Mucosa of descending colon (tissue), 3 donors: Measurements from ENCODE around the gene FLOT1. TPM values are rescaled to one million over a fixed set of nuclear protein-coding genes. Genes with fewer than 3 reads are reported as not detected.
A peak's percentile ranks its signal among the peaks of the same experiment; 100 is the strongest.
"Not testable (repeated sequence)": the region's sequence is repeated elsewhere in the genome, so short reads cannot be mapped to it uniquely, and the experiment has no call there.

ENCODE experiments used
- ATAC-seq: fragments of 200-7000 bp; cut with Tn5 transposase; one replicate; pipeline ENCODE4 v1.9.1; 2020; ENCODE audit warnings: mild to moderate bottlenecking, moderate library complexity
- DNase-seq, 3 donors: peaks; one replicate each; pipeline ENCODE4 v3.0.0-alpha.2; 2020
- H3K36me3 ChIP-seq: fragments of 200-600 bp; one replicate; pipeline ENCODE4 v1.8.0; 2021; ENCODE audit warnings: low read depth, mild to moderate bottlenecking
- H3K4me1 ChIP-seq: fragments of 200-600 bp; one replicate; pipeline ENCODE4 v1.8.0; 2021; ENCODE audit warnings: low read depth, mild to moderate bottlenecking
- H3K4me3 ChIP-seq: fragments of 200-600 bp; one replicate; pipeline ENCODE4 v1.8.0; 2021; ENCODE audit warnings: mild to moderate bottlenecking
- H3K9me3 ChIP-seq: fragments of 200-600 bp; one replicate; pipeline ENCODE4 v1.8.0; 2021; ENCODE audit warnings: mild to moderate bottlenecking
- intact Hi-C, 2 donors: fragments of 100-400 bp; cut with DNase I in 1 of 2; cut with micrococcal nuclease in 1 of 2; formaldehyde crosslinking; loops; one replicate each; pipeline versions ENCODE4 v1.11.0 to v1.11.1; 2022; cut with DNase I, micrococcal nuclease
- total RNA-seq, 3 donors: library from RNA; stranded (reverse); fragmentation: NEBNext Ultra II Directional in 2 of 3; extraction: Animal tissue kit (Norgen Biotek cat#: 25700) in 2 of 3; gene quantifications; one replicate each; pipeline versions ENCODE4 v1.2.1 to v1.2.4, GENCODE V29; 2021 to 2023
- TF ChIP-seq, protein P1 (sequence below): fragments of 200-600 bp; IDR thresholded peaks from one replicate; pipeline ENCODE4 v1.8.0; 2022; ENCODE audit warnings: antibody characterized with exemption, mild to moderate bottlenecking
- donor health status: DM: no; HTN: no; CAD: no; lungs with moderate emphysema.
- donor health status: DM: no; HTN: no; CAD: no.
- donor health status: DM: no; HTN: yes; CAD: no.

FLOT1 gene
- total RNA-seq, 3 donors from 2014 or later = 133 to 175 (median 152) TPM

- intact Hi-C loops = no loop called here
- Histone ChIP-seq H3K4me1 (peaks cover 14% of the 10 kb centered on the region), H3K9me3 (no peaks in the 10 kb centered on the region), H3K36me3 (no peaks in the 10 kb centered on the region), H3K4me3 (no peak overlapping the region)
- DNase-seq (no peak), ATAC-seq (no peak)
- TF ChIP-seq, protein P1, sequence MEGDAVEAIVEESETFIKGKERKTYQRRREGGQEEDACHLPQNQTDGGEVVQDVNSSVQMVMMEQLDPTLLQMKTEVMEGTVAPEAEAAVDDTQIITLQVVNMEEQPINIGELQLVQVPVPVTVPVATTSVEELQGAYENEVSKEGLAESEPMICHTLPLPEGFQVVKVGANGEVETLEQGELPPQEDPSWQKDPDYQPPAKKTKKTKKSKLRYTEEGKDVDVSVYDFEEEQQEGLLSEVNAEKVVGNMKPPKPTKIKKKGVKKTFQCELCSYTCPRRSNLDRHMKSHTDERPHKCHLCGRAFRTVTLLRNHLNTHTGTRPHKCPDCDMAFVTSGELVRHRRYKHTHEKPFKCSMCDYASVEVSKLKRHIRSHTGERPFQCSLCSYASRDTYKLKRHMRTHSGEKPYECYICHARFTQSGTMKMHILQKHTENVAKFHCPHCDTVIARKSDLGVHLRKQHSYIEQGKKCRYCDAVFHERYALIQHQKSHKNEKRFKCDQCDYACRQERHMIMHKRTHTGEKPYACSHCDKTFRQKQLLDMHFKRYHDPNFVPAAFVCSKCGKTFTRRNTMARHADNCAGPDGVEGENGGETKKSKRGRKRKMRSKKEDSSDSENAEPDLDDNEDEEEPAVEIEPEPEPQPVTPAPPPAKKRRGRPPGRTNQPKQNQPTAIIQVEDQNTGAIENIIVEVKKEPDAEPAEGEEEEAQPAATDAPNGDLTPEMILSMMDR = no peak
Measured at GRCh38 chr6:30766461-30767157, 24.1 kb upstream of the FLOT1 start.

DNA sequence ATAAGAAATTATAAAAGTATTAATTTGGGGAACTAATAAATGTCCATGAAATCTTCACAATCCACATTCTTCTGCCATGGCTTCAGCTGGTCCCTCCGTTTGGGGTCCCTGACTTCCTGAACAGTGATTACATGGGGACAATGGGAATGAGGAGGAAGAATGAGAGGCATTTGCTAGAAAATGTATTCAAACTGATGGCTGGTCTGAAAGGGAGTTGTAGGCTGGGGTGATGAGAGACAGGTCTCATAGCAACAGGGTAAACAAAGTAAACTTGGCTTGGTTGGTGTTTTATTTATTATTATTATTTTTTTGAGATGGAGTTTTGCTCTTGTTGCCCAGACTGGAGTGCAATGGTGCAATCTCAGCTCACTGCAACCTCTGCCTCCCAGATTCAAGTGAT lies 23.0 kb upstream of the FLOT1 start:
- H3K36me3 ChIP-seq, DNase-seq, ATAC-seq, H3K9me3 ChIP-seq, intact Hi-C loops, H3K4me3 ChIP-seq: not testable (repeated sequence)
- peaks cover 14% of the 10 kb centered on the region for H3K4me1 ChIP-seq

DNA sequence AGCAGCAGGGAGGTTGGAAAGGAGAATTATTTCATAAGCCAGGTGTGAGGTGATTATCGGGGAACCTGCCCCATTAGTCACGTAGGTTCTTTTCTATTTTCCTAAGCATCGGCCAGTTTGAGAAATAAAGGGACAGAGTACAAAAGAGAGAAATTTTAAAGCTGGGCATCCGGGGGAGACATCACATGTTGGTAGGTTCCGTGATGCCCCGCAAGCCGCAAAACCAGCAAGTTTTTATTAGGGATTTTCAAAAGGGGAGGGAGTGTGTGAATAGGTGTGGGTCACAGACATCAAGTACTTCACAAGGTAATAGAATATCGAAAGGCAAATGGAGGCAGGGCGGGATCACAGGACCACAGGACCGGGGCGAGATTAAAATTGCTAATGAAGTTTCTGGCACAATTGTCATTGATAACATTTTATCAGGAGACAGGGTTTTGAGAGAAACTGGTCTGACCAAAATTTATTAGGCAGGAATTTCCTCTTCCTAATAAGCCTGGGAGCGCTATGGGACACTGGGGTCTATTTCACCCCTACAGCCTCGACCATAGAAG lies 22.1 kb upstream of the FLOT1 start:
- H3K4me3 ChIP-seq, H3K36me3 ChIP-seq, intact Hi-C loops, ATAC-seq, DNase-seq, H3K9me3 ChIP-seq: not testable (repeated sequence)
- peaks cover 13% of the 10 kb centered on the region for H3K4me1 ChIP-seq

DNA sequence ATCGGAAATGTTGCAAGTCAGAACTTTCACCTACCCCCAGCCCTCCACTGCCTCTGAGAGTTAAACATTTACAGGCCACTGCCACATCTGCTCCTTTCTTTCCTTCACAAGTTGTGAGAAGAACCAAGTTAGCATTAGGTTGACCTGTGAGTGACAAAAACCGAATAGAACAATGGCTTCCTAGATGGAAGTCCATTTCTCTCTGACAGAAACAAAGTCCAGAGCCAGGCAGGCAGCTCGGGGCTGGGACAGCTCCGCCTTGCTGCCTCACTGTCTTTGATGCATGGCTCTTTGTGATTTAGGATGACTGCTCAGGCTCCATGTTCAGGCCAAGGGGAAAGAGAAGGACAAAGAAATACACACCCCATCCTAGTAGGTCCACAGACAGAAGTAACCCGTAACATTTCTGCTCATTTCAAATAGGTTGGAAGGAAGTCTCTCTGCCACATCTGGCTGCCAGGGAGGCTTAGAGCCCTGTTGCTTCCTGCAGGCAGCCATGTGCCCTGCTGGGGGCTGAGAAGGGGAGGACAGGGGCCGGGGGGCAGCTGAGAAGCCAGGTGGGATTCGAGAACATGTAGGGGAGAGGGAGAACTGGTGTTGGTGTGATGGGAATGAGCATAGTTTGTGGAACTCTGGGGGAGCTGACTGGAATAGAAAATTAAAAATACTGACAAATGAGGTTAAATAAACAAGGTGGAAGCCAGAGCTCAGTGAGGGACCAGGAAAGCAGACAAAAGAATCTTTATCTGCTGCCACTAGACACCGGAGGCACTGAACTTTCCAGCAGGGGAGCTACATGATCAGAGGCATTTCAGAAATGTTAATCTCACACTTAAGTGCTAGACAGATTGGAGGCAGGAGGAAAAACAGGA lies 21.4 kb upstream of the FLOT1 start:
- peaks cover 8% of the 10 kb centered on the region for H3K4me1 ChIP-seq
- ATAC-seq (peak; percentile 82), DNase-seq (no peak)
- no peaks in the 10 kb centered on the region for H3K9me3 ChIP-seq
- no peaks in the 10 kb centered on the region for H3K36me3 ChIP-seq
- H3K4me3 ChIP-seq = no peak overlapping the region
- TF ChIP-seq, protein P1 = no peak
- intact Hi-C loops = no loop called here

DNA sequence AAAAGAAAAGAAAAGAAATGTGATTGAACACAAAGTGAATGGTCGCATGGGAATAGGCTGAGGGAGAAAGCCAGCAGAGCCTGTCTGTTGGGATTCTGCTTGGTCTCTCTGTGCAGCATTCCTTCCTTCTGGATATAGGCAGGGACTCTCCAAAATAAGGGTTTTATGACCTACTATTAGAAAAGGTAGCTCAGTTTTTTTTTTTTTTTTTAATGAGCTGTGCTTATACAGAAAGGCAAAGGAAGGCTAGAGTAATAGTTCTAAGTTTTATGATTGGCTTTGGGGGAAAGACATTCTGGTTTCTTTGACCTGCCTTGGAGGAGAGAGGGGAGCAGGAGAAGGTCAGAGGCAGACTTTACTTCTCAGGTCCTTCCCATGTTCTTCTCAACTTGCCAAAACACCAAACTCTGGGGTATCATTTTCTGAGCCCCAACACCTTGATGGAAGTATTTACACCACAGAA lies 20.7 kb upstream of the FLOT1 start:
- intact Hi-C loops = no loop called here
- H3K4me1 ChIP-seq = peaks cover 8% of the 10 kb centered on the region
- no peaks in the 10 kb centered on the region for H3K9me3 ChIP-seq
- no peak for DNase-seq
- ATAC-seq = peak; percentile 35
- no peak overlapping the region for H3K4me3 ChIP-seq
- TF ChIP-seq, protein P1 = no peak
- no peaks in the 10 kb centered on the region for H3K36me3 ChIP-seq

GRCh38 chr6:30761791-30762429 lies 19.4 kb upstream of the FLOT1 start:
- no peak overlapping the region for H3K4me3 ChIP-seq
- H3K4me1 ChIP-seq = peaks cover 8% of the 10 kb centered on the region
- DNase-seq (no peak), ATAC-seq (no peak)
- no peaks in the 10 kb centered on the region for H3K9me3 ChIP-seq
- H3K36me3 ChIP-seq = no peaks in the 10 kb centered on the region
- TF ChIP-seq, protein P1 = no peak
- intact Hi-C loops = no loop called here
